KBM-7 (cell line): ENCODE results near the gene SOD3.

ENCODE experiments used
- DNase-seq: peaks from one replicate; pipeline ENCODE4 v3.0.0-alpha.2; 2015
- in situ Hi-C: fragments of 300-500 bp; cut with MboI; formaldehyde crosslinking; loops from 2 replicates; pipeline ENCODE4 v1.14.3; 2020; ENCODE audit warnings: low sequenced_read_pairs, low pct_unique_long_range_greater_than_20kb, mixed read lengths

SOD3 gene

GRCh38 chr4:24772952-24773351 lies 22.4 kb upstream of the SOD3 start:
- DNase-seq = no peak
- in situ Hi-C loops = no loop called here

DNA sequence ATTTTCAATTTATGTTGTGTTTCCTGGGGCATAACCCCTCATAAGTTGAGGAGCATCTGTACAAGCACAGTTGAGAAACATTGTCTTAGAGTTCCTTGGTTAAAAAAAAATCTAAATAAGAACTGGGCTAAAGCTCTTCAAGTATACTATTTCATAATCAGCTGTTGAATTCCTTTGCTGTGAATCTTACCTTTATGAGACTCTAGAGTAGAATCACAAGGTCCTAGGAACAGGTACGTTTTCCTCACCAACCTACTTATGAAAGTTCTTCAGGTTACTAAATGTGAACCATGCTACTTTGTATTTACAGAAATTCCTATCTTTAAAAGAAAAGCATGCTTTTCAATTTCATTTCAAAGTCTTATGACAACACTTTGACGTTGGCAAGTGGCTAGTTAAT lies 20.9 kb upstream of the SOD3 start:
- in situ Hi-C loops = no loop called here
- DNase-seq = no peak

DNA sequence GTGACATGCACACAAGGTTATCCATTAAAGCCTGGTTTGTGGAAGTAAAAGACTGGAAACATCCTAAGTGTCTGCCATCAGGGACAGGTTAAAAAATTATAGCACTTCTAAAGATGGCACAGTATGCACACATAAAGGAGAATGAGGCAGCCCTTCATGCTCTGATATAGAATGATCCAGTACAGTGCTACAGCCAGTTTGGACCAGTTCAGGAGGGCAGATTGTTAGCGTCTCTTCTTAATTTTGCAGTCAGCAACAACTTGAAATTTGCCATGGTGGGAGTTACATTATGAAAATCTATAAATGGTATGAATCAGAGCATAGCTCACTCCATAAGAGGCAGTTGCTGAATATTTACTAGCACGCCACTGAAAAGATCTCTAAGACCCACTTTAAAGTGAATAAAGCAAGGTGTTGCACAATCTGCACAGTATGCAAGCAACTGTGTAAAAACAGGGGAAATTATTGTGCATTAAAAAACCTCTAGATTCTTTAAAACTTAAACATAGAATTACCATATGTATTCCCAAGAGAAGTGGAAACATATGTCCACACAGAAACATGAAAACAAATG lies 20.3 kb upstream of the SOD3 start:
- DNase-seq = no peak
- in situ Hi-C loops = no loop called here

- in situ Hi-C loops = no loop called here
- no peak for DNase-seq
Measured at GRCh38 chr4:24775750-24776149, 19.6 kb upstream of the SOD3 start.

GRCh38 chr4:24777536-24778463 lies 17.6 kb upstream of the SOD3 start:
- in situ Hi-C loops = no loop called here

GRCh38 chr4:24778464-24779225 lies 16.7 kb upstream of the SOD3 start:
- in situ Hi-C loops = no loop called here
- no peak for DNase-seq

More at GRCh38 chr4:24777536-24778463, 17.6 kb upstream of the SOD3 start:
- no peak for DNase-seq

GRCh38 chr4:24780936-24781495 lies 14.4 kb upstream of the SOD3 start:
- in situ Hi-C loops = no loop called here
- DNase-seq = no peak

DNA sequence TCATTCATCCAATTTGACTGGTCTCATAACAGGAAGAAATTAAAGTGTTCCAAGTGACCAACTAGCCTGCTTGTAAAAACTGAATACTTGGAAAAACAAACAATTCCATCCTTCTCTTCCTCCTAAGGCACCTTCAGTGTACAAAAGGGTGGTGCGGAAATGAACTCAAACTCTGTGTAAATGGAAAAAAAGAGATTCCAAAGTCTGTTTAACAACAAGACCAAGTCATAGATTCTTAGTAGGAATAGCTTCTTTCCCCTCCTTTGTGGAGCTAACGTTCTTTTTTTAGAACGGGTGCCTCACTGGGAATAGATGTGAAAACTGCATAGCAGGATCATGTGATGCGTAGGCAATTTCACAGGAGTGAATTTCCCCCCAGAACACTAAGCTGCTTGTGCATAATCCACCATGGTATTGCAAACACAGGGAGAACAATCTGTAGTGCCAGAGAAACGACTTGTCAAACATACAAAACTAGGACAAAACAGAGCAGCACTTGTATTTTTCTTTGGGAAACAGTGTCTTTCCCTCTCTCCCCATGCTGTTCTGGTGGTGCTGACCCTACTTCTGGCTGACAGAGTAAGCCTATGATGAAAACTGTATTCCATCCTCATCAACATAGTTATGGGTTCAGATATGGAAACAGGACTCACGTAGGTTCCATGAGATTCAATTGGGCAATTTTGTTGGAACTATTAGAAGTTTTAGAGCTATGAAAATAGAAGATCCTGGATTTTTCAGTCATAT lies 13.2 kb upstream of the SOD3 start:
- in situ Hi-C loops = no loop called here
- no peak for DNase-seq

GRCh38 chr4:24783506-24783905 lies 11.9 kb upstream of the SOD3 start:
- in situ Hi-C loops = no loop called here
- no peak for DNase-seq

- no peak for DNase-seq
- in situ Hi-C loops = no loop called here
Measured at GRCh38 chr4:24791043-24791442, 4.3 kb upstream of the SOD3 start.

DNA sequence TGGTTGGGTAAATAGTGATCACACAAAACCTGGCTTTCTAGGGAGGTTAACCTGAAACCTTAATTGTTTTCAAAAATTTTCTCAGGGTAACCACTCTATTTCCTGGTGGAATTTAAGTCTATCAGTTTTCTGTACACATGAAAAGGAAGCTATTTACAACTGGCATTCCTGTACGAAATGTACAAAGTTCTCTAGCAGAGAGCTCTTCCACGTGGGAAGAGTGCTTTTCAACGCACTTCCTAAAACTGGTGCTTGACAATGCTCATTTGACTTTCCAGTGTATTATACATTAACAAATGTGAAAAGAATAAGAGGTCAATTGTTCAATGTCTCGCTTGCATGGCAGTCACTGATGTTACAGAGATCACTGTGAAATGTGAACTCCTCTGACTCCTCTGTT lies 2.8 kb upstream of the SOD3 start:
- in situ Hi-C loops = no loop called here
- no peak for DNase-seq

DNA sequence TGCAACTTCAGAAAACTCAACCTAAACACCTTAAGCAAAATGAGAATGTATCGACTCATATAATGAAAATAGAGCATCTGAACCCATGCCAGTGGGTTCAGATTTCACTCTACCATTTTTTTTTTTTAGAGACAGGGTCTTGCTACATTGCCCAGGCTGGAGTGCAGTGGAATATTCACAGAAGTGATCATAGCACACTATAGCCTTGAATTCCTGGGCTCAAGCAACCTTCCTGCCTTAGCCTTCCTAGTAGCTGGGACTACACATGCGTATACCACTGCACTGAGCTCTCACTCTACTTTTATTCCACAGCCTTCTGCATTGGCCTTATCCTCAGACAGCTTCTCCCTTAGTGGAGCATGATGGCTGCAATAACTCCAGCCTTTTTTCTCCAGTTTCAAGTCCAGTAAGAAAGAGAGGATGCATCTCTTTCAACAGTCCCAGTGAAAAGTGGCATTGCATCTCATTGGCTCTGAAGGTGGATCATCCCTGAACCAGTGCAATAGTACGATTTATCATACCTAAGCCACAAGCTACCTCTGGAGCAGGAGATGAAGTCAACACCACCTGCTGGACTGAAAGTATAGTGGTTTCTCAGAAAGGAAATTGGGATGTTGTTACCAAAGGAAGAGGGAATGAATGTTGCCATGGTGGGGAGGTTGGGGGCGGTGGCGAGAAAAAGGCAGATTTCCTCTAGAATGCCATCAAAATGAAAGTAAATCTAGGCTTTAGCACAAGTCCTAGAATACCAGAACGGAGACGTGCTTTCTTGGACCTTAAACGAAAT lies 2.0 kb upstream of the SOD3 start:
- peak; percentile 50 for DNase-seq
- in situ Hi-C loops = no loop called here

- in situ Hi-C loops = no loop called here
Measured at GRCh38 chr4:24794051-24794450, 1.3 kb upstream of the SOD3 start.

GRCh38 chr4:24794480-24794879 lies 893 bp upstream of the SOD3 start:
- in situ Hi-C loops = no loop called here
- DNase-seq = no peak

More at GRCh38 chr4:24794051-24794450, 1.3 kb upstream of the SOD3 start:
- no peak for DNase-seq

- no peak for DNase-seq
- in situ Hi-C loops = no loop called here
Measured at GRCh38 chr4:24795666-24796381, 451 bp downstream of the SOD3 start.

DNA sequence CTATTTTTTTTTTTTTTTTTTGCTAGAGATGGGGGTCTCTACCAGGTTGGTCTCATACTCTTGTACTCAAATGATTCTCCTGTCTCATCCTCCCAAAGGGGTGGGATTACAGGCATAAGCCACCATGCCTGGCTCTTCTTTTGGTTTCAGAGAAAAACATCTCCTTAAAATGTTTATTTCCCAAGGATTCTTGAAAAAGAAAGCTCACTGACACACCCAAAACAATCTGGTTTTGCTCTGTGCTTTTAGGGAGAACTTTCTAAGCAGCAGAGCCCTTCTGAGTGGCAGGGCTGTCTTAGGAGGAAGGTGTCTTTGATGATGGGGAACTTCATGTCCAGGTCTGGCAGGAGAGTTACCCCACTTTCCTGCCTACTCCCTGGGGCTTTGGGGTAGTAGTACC lies 1.2 kb downstream of the SOD3 start:
- in situ Hi-C loops = no loop called here

DNA sequence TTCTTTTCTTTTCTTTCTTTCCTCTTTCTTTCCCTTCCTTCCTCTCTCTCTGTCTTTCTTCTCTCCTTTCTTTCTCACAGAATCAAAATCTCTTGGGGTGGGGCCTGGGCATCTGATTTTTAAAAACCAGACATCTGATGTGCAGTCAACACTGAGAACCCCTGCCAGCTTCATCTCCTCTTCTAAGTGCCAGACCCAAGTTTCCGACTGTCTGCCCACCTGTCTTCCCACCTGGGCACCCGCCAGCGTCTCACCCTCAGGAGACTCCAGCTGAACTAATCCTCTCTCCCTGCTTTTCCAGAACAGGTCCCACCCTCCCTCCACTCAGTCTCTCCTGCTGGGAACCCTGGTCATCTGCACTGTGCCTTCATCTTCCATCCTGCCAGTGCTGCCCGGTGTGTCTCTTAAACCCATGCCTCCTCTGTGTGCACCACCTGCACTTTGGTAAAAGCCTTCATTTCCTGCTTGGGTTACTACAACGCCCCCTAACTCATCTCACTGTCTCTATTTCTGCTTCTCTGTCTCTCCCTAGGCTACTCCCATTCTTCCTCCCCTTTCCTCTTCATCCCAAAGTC lies 2.8 kb downstream of the SOD3 start:
- DNase-seq = no peak
- in situ Hi-C loops = no loop called here

More for the DNA sequence above, 1.2 kb downstream of the SOD3 start:
- DNase-seq = no peak
